Ramos (cell line): ENCODE measurements around the gene TRIP12.
"Not testable (repeated sequence)": the region's sequence is repeated elsewhere in the genome, so short reads cannot be mapped to it uniquely, and the experiment has no call there.

Source experiments
- in situ Hi-C: fragments of 300-500 bp; cut with MboI; formaldehyde crosslinking; loops from one replicate; pipeline ENCODE4 v1.14.3; 2022; ENCODE audit warnings: low sequenced_read_pairs; ENCODE audit not compliant: unreplicated experiment

The TRIP12 gene

GRCh38 chr2:229921892-229922448, at the start of gene TRIP12:
TRIP12 (minus strand) TSS chr2:229922009; CDS start chr2:229880079, 41,930 bp downstream.
- in situ Hi-C loops = no loop called here

DNA sequence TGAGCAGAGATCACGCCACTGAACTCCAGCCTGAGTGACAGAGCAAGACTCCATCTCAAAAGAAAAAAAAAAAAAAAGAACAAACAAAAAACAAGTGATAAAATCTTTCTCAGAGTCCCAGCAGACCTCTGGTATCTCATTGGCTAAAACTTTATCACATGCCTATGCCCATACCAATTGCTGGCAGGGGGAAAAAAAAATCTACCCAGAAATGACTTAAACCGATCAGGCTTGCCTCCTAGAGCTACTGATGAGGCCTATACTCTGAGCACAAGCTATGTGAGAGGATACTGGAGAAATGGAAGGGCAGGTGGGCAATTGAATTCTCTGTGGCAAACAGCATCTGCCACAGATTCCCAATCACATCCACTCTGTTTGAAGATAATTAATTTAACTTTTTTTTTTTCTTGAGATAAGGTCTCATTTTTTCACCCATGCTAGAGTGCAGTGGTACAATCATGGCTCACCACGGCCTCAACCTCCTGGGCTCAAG, 49.5 kb upstream of the TRIP12 start:
- in situ Hi-C loops = no loop called here

DNA sequence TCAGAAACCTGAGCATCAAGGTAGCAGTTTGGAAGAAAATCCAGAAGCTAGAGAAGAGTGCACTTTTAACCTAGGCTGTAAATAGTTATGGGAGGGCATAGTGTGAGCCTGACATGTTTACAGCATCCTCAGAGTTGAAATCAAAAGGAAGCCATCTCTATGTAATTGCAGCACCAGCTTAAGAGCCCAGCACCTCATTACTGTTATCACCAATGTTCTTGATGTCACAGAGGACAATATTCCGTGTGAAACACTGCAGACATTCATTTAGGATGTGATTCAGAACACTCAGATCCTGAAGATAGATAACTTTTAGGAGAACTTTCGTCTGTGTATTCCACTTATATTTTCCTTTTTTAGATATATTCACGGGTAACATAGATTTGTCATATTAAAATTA, 48.6 kb upstream of the TRIP12 start:
- in situ Hi-C loops = no loop called here

DNA sequence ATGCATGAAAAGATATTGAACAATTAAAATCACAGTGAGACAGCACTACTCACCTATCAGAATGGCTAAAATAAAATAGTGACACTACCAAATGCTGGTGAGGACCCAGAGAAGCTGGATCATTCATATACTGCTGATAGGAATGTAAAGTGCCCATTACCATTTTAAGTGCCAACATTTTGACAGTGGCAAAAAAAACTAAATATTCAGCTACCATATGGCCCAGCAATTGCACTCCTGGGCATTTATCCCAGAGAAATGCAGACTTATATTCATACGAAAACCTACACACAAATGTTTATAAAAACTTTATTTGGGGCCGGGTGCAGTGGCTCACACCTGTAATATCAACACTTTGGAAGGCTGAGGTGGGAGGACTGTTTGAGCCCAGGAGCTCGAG, 48.1 kb upstream of the TRIP12 start:
- in situ Hi-C loops = no loop called here

DNA sequence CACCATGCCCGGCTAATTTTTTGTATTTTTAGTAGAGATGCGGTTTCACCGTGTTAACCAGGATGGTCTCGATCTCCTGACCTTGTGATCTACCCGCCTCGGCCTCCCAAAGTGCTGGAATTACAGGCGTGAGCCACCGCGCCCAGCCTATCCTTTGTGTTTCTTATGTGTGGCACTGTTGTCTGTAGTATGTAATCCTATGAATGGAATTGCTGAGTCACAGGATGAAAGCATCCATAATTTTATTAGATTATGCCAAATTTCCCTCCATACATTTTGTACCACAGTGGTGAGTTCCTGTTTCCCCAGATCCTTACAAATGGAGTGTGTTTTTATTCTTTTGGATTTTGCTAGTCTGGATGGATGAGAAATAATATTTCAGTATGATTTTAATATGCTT, 41.8 kb upstream of the TRIP12 start:
- in situ Hi-C loops = not testable (repeated sequence)

DNA sequence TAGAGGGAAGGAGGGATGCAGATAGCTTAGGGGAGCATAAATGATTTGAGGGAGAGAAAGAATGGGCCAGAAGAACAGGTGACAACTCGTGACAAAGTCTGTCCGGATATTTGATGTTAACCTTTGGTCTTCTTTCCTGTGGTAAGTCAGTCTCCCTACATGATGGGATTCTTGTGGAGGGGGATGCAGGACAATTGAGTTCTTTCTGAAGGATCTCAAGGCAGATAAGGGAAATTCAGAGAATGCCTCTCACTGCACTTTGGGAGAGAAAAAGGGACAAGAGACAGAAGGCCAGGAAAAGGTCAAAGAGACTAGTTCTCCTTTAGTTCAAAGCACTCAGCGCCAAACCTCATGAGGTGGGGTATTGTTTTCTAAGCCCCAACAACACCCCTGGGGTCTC, 34.7 kb upstream of the TRIP12 start:
- in situ Hi-C loops = no loop called here

DNA sequence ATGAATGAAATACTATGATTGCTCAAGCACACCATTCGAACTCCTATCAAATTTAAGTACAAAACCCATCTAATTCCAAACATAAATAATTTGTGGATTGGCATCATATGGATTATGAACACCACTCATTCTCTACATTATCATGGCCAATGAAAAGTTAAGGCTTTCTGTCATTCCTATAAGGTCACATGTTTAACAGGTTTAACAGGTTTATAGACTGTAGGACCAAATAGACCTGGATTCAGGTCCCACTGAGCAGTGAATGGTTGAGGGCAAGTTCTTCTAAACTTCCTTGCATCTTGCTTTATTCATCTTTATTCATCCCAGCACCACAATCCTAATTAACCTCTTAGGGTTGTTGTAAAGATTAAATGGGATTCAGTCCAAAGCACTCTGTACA, 33.9 kb upstream of the TRIP12 start:
- in situ Hi-C loops = no loop called here

DNA sequence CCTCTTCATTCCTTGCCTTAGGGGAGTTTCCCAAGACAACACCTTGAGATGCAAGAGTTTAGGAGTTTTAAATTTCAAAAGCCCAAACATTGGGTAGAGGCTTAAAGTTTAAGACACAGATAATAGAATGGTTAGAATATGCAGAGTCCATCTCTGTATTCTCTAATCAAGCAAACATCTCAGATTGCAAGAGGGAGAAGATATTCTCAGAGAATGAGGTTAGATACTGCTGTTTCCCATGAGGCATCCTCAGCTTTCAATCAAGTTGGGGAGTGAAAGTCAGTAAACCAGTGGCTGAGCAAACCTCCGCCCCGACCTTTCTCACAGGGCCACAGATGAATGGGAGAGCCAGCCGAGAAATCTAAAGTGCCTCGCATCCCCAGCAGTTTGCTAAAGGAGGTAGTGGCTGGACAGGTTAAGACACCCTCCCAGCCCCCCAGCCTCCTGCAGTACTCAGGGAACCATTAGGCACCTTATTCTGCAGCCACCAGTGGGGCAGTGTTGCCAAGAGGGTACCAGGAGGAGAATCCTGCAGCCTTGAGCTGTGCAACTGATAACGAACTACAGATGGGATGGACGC, 30.5 kb upstream of the TRIP12 start:
- in situ Hi-C loops = no loop called here

GRCh38 chr2:229947544-229947943, 25.7 kb upstream of the TRIP12 start:
- in situ Hi-C loops = no loop called here

GRCh38 chr2:229945975-229946374, 24.2 kb upstream of the TRIP12 start:
- in situ Hi-C loops = no loop called here

GRCh38 chr2:229943770-229944449, 22.1 kb upstream of the TRIP12 start:
- in situ Hi-C loops = no loop called here

- in situ Hi-C loops = no loop called here
Measured at GRCh38 chr2:229943171-229943570, 21.4 kb upstream of the TRIP12 start.

DNA sequence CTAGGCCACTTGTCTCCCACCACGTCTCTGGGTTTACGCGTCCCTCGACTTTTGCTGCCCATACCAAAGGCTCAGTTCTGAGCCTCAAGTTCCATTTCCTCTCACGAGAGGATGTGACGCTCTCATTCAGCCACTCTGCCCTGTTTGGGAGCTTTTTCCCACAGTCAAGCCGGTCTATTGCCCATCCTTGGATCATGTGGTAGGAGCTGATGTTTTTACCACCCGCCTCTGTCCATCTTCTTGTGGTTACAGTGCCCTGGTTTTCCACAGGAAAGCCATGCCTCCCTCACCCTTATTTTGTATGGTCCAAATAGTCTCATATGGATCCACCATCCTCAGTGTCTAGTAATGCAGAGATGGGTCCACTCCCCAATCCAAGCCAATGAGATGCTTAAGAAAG, 20.9 kb upstream of the TRIP12 start:
- in situ Hi-C loops = no loop called here

- in situ Hi-C loops = no loop called here
Measured at GRCh38 chr2:229937537-229937936, 15.7 kb upstream of the TRIP12 start.

DNA sequence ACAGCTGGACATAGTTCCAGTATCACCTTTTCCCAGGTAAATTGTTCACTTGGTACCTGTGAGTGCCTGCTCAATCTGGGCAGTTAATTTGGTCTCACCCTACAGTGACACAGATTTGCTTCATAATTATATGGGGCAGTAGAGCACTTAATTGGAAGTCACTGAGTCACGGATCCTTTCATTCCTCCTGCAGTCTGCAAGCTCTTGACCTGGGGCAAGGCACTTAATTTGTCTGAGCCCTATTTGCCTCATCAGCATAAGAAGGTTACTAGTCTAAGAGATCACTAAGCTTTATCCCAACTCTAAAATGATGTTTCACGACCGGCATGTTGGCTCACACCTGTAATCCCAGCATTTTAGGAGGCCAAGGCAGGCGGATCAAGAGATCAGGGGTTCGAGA, 9.4 kb upstream of the TRIP12 start:
- in situ Hi-C loops = no loop called here

GRCh38 chr2:229930656-229931055, 8.8 kb upstream of the TRIP12 start:
- in situ Hi-C loops = no loop called here

GRCh38 chr2:229927817-229928321, 6.1 kb upstream of the TRIP12 start:
- in situ Hi-C loops = no loop called here

- in situ Hi-C loops = no loop called here
Measured at GRCh38 chr2:229925201-229925600, 3.4 kb upstream of the TRIP12 start.

GRCh38 chr2:229924541-229924940, 2.7 kb upstream of the TRIP12 start:
- in situ Hi-C loops = not testable (repeated sequence)

GRCh38 chr2:229922449-229923386, 909 bp upstream of the TRIP12 start, which contains the start of gene FBXO36:
FBXO36 (plus strand) TSS chr2:229922503; CDS start chr2:229922514, 11 bp downstream.
- in situ Hi-C loops = no loop called here
